ENCODE results near the gene KIF5C. TPM values are rescaled to one million over a fixed set of nuclear protein-coding genes. Genes with fewer than 3 reads are reported as not detected.

The KIF5C gene
- total and polyA plus RNA-seq, 4 donors = 0.06 to 0.25 (median 0.14) TPM

DNA sequence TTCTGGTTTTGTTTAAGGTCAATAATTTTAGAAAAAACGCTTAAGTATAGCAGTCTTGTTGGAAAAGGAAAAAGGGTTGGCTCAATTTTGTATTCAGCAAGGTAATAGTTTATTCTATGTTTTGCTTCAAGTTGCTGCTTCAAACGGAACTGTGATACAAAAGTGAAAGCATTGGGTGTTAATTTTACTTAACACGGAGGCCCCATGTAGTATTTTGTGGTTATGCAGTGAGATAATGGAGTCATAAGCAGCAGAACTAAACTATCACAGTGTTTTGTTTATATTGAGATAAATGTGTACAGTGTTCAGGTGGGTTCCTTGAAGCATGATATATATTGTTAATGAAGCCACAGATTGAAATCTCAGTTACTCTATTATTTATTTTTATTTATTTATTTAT, 96.5 kb downstream of the KIF5C start:
- H3K27ac ChIP-seq (ENCODE audit: low read depth in 1 of 2, low read length in 2 of 2) = no peak overlapping the region
- 33% methylated on average over 3 of the region's 3 CpGs for WGBS
- H3K9ac ChIP-seq (ENCODE audit: low read depth in 1 of 2, low read length in 2 of 2) = no peak overlapping the region
- no peak for DNase-seq (ENCODE audit: low spot score)
- H3K9me3 ChIP-seq (ENCODE audit: control insufficient read depth in 4 of 4, low read length in 3 of 4) = no peaks in the 10 kb centered on the region
- TF ChIP-seq TAF1 (conservative IDR thresholded peaks at IDR 0.05) (no peak), YY1 (IDR thresholded peaks at IDR 0.05) (no peak), NR2F2 (IDR thresholded peaks at IDR 0.05) (no peak), RAD21 (IDR thresholded peaks at IDR 0.05) (no peak), GABPA (IDR thresholded peaks at IDR 0.05 in 1 of 2, conservative IDR thresholded peaks at IDR 0.05 in 1 of 2) (no peak), FOXA2 (IDR thresholded peaks at IDR 0.05) (no peak), RXRA (IDR thresholded peaks at IDR 0.05) (no peak)
- TF ChIP-seq, protein P1, sequence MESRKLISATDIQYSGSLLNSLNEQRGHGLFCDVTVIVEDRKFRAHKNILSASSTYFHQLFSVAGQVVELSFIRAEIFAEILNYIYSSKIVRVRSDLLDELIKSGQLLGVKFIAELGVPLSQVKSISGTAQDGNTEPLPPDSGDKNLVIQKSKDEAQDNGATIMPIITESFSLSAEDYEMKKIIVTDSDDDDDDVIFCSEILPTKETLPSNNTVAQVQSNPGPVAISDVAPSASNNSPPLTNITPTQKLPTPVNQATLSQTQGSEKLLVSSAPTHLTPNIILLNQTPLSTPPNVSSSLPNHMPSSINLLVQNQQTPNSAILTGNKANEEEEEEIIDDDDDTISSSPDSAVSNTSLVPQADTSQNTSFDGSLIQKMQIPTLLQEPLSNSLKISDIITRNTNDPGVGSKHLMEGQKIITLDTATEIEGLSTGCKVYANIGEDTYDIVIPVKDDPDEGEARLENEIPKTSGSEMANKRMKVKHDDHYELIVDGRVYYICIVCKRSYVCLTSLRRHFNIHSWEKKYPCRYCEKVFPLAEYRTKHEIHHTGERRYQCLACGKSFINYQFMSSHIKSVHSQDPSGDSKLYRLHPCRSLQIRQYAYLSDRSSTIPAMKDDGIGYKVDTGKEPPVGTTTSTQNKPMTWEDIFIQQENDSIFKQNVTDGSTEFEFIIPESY (IDR thresholded peaks at IDR 0.05) = no peak
- TF ChIP-seq, protein P2, sequence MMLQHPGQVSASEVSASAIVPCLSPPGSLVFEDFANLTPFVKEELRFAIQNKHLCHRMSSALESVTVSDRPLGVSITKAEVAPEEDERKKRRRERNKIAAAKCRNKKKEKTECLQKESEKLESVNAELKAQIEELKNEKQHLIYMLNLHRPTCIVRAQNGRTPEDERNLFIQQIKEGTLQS (IDR thresholded peaks at IDR 0.05) = no peak
- TF ChIP-seq, protein P3, sequence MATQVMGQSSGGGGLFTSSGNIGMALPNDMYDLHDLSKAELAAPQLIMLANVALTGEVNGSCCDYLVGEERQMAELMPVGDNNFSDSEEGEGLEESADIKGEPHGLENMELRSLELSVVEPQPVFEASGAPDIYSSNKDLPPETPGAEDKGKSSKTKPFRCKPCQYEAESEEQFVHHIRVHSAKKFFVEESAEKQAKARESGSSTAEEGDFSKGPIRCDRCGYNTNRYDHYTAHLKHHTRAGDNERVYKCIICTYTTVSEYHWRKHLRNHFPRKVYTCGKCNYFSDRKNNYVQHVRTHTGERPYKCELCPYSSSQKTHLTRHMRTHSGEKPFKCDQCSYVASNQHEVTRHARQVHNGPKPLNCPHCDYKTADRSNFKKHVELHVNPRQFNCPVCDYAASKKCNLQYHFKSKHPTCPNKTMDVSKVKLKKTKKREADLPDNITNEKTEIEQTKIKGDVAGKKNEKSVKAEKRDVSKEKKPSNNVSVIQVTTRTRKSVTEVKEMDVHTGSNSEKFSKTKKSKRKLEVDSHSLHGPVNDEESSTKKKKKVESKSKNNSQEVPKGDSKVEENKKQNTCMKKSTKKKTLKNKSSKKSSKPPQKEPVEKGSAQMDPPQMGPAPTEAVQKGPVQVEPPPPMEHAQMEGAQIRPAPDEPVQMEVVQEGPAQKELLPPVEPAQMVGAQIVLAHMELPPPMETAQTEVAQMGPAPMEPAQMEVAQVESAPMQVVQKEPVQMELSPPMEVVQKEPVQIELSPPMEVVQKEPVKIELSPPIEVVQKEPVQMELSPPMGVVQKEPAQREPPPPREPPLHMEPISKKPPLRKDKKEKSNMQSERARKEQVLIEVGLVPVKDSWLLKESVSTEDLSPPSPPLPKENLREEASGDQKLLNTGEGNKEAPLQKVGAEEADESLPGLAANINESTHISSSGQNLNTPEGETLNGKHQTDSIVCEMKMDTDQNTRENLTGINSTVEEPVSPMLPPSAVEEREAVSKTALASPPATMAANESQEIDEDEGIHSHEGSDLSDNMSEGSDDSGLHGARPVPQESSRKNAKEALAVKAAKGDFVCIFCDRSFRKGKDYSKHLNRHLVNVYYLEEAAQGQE (IDR thresholded peaks at IDR 0.05) = no peak
- H3K4me1 ChIP-seq (ENCODE audit: control insufficient read depth in 4 of 4, insufficient read depth in 4 of 4, low read length in 3 of 4) = no peaks in the 10 kb centered on the region
- no peaks in the 10 kb centered on the region for H3K36me3 ChIP-seq (ENCODE audit: control insufficient read depth in 4 of 4, insufficient read depth in 3 of 4, low read depth in 1 of 4, low read length in 3 of 4)
- no peaks in the 10 kb centered on the region for H3K27me3 ChIP-seq (ENCODE audit: control insufficient read depth in 4 of 4, insufficient read depth in 4 of 4, low read length in 3 of 4)
- no peak overlapping the region for H3K4me3 ChIP-seq (ENCODE audit: low read depth in 1 of 3, low read length in 3 of 3)

DNA sequence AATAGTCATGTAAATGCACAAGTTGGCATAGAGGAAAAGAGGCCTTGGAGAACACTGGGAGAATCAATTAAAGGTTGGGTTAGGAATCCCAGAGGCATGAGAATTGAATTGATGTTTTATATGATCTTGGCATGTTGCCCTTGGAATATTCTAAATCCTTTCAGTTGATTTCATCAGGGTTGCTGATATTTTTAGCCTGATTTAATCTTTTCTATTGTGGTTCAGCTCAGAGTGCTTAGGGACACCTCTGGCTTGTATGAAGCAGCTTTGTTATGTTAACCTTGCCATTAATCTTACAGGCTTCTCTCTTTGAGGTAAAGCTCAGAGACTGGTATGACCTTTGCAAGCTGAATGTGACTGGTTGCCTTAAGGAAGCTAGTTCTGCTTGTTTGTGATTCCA, 99.1 kb downstream of the KIF5C start:
- peaks cover 0 to 5% (median 2%) of the 10 kb centered on the region in 4 donors for H3K4me1 ChIP-seq (ENCODE audit: control insufficient read depth in 4 of 4, insufficient read depth in 4 of 4, low read length in 3 of 4)
- no peak for DNase-seq (ENCODE audit: low spot score)
- H3K4me3 ChIP-seq (ENCODE audit: low read depth in 1 of 3, low read length in 3 of 3) = no peak overlapping the region
- no peaks in the 10 kb centered on the region for H3K36me3 ChIP-seq (ENCODE audit: control insufficient read depth in 4 of 4, insufficient read depth in 3 of 4, low read depth in 1 of 4, low read length in 3 of 4)
- H3K9me3 ChIP-seq (ENCODE audit: control insufficient read depth in 4 of 4, low read length in 3 of 4) = no peaks in the 10 kb centered on the region
- H3K27me3 ChIP-seq (ENCODE audit: control insufficient read depth in 4 of 4, insufficient read depth in 4 of 4, low read length in 3 of 4) = no peaks in the 10 kb centered on the region
- no peak overlapping the region for H3K9ac ChIP-seq (ENCODE audit: low read depth in 1 of 2, low read length in 2 of 2)
- TF ChIP-seq, protein P3 (IDR thresholded peaks at IDR 0.05) = no peak
- no peak for TF ChIP-seq GABPA (IDR thresholded peaks at IDR 0.05 in 1 of 2, conservative IDR thresholded peaks at IDR 0.05 in 1 of 2)
- H3K27ac ChIP-seq (ENCODE audit: low read depth in 1 of 2, low read length in 2 of 2) = no peak overlapping the region
